NCI-H146 (cell line): ENCODE results near the gene FAM240B.
A peak's percentile ranks its signal among the peaks of the same experiment; 100 is the strongest.

Experiments
- DNase-seq: peaks from one replicate; lab custom pipeline; 2025; lab: John Stamatoyannopoulos, UW

FAM240B gene

GRCh38 chr9:38700695-38701094 lies 19.2 kb downstream of the FAM240B start:
- DNase-seq: no peak

GRCh38 chr9:38699337-38699736 lies 20.6 kb downstream of the FAM240B start:
- DNase-seq: no peak

- no peak for DNase-seq
These were observed 22.1 kb downstream of the FAM240B start for GRCh38 chr9:38697776-38698300.

GRCh38 chr9:38696999-38697398 lies 22.9 kb downstream of the FAM240B start:
- no peak for DNase-seq

DNA sequence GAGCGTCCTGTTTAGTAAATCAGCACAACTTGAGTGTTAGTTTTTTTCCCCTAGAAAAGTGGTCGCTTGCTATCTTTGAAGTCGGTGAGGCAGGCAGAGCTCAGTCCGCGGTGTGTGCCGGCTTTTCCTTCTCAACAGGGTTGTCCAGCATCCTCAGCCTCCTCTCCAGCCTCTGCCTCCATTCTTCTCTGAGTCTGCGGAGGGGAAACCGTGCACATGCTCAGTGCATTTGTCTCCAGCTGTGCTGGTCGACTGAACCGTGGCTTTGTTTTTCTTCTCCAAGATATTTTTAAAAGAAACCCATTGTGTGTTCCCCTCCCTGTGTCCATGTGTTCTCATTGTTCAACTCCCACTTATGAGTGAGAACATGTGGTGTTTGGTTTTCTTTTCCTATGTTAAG lies 25.3 kb downstream of the FAM240B start:
- DNase-seq: no peak

DNA sequence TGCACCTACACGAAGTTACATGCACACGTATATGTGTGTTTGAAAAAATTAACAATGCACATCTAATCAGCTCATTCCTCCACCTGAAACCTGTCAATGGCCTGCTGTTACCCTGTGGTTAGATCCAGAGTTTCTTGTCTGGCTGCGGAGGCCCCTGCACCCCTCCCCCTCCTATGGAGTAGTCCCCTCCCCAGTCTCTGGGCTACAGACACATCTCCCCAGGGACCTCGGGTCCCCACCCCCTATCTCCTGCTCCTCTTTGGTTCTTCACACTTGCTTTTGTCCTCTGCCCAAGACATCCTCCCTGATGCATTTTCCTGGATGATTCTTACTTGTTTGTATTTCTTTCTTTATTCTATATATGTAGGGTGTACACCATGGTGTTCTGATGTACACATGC lies 27.2 kb downstream of the FAM240B start:
- DNase-seq: no peak

DNA sequence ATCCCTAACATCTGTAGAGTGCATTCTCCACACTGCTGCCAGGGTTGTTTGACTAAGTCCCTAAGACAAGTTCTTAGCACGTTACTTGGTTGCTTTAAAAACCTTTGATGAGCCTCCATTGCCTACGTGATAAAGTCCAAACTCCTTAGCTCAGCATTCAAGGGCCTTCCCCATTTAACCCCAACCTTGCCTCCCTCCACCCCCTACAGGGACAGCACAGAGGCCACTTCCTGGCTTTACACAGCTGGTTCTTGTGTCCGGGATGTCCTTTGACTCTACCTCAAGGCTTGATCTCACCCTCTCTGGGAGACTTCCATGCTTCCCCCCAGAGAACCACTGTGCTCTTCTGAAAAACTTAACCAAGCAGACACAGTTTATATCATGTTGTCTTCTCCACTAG lies 29.4 kb downstream of the FAM240B start:
- DNase-seq: peak; percentile 20

- DNase-seq: peak; percentile 85
These were observed 30.3 kb downstream of the FAM240B start for GRCh38 chr9:38689678-38690077.

- no peak for DNase-seq
These were observed 31.9 kb downstream of the FAM240B start for GRCh38 chr9:38687992-38688391.

DNA sequence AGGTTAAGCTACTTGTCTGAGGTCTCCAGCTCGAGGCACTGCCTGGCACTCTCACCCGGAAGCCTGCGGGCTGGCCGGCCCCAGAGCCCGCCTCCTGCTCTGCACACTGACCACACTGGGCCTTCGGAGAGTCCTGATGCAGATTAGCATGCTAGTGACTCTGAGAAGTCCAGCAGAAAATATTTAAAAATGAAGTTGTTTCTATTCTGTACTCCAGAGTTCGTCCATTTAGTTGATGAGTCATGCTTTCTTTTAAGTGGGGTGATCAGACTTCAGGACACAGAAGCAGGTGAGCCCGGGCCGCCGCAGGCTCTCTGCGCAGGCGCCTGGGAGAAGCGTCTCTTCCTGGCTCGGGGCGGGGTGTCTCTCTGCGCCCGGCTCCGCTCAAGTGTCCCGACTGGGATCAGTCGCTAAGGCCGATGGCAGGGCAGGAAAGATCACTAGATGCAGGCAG lies 32.5 kb downstream of the FAM240B start:
- no peak for DNase-seq

DNA sequence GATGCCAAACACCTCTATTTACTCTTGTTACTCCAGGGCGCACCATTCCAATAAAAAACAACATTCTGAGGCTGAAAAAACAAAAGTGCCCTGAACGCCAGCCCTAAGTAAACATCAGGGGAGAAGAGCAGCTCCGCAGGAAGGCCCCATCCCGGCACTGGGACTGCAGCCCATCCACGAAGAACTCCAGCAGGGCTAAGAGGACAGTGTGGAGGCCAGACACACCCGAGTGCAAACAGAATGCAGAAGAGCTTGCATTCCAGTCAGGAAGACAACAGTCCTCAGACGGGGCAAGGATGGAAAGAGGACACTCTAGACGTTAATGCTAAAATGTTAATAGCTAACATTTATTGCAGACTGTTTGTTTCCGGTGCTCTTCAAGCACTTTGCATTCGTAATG lies 33.0 kb downstream of the FAM240B start:
- no peak for DNase-seq

GRCh38 chr9:38685535-38685934 lies 34.4 kb downstream of the FAM240B start:
- DNase-seq: no peak

- no peak for DNase-seq
These were observed 36.6 kb downstream of the FAM240B start for GRCh38 chr9:38683336-38683735.

GRCh38 chr9:38682713-38683112 lies 37.2 kb downstream of the FAM240B start:
- DNase-seq: no peak

GRCh38 chr9:38681747-38682227 lies 38.1 kb downstream of the FAM240B start:
- DNase-seq: no peak

DNA sequence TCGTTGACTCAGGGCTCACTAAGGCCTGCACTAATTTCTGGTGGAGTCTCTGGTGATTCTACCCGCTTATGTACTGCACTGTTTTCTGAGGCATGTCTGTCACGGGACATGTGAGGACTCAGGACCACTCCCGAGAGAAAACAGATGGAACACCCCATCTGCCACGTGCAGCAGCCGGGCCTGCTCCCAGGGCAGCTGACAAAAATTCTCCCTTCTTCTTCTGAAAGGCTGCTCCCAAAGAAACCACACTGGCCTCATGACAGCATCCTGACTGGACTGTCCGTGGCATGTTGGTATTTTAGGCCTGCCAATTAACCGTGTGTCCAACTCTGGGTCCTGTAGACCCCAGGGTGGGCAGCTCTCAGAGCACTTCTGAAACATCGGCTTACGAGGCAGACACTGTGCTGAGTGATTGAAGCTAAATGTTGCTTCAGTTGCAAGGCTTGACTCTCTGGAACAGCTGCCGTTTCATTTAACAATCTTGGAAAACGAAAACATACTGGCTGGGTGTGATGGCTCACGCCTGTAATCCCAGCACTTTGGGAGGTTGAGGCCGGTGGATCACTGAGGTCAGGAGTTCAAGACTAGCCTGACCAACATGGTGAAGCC lies 39.0 kb downstream of the FAM240B start:
- no peak for DNase-seq

DNA sequence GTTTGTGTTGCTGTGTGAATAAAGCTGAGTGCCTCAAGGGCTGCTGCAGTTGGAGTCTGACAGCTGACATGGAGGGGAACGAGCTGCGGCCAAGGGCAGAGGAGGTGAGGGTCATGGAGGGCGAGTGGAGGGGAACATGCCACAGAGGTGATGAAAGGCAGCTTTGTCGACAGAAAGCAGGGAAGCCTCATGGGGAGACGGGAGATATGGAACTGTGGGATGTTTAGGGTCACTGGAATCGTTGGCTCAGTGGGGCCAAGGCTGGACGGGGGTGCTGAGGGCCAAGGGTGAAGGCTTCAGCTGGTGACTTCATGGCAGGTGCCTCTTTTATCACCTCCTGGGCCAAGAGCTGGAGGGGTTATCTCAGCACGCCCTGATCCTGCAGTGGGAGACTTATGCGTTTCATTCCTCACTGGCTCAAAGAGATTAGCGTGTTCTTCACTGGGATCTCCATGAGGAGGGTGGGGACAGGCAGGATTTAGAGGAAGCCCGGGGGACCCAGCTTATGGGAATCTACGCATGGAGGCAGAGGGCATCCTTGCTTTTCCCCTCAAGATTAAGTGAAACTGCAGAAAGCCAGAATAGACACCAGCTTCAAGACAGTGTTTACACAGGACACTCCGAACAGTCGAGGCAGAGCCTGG lies 42.2 kb downstream of the FAM240B start:
- no peak for DNase-seq

DNA sequence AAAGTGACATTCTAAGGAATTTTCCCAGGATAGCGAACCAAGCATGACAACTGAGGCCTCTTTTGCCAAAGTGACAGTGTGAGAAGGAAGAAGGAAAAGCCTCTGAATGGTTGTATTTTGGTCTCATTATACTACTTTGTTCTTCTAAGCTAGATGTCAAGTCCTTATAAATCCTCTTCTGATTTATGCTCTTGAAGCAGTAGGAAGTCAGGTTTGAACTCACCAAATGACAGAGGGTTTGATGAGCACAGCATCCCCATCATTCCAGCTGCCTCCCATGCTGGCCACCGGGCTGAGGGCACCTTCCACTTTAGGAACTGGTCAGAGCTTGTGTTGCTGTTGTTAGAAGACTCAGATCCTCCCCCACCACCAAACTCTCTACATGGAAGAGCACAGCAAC lies 44.1 kb downstream of the FAM240B start:
- DNase-seq: no peak

DNA sequence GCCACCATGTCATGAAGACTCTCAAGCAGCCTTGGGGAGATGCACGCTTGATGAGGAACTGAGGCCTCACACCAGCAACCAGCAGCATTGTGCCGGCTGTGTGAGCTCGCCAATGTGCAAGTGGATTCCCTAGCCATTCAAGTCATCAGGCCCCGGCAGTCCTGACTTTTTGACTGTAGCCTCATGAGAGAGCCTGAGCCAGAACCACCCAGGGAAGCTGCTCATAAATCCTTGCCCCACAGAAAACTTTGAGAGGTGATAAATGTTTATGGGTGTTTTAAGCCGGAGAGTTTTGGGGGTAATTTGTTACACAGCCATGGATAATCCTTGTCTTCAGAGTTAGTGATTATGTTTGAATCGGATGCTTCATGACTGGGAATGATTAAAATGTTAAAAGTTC lies 44.7 kb downstream of the FAM240B start:
- no peak for DNase-seq

DNA sequence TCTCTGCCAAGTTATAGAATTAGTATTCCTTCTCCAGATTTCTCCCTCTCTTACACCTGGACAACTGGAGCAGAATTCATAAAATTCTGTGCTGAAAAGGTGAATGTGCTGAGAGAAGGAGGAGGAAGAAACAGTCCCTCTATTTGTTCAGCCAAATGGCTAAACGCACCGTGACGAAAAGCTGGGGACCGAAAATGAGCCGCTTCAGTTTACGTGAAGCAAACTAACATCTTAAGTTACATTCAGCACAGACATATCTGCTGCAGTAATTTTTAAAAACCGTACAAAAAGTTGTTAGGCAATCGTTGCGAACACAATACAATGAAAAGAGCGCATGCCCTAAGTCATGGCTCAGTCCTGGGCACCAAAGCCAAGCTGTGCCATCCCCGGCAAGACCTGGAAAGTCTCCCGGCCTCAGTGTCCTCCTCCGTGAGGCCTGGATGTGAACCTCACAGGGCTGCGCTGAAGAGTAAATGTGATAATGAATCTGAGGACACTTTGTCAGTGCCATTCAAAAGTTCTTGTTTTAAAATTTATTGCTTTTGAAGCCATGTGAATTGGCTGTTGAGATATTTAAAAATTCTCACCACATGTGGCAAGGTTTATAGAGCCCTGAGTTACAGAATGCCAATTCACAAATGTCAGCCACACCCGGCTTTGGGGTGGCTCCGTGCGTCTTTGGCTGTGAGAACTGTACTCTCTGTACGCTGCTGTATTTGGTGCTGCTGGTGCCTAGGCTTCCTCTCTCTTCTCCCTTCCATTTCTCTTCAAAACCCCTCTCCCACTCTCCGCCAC lies 46.3 kb downstream of the FAM240B start:
- no peak for DNase-seq

DNA sequence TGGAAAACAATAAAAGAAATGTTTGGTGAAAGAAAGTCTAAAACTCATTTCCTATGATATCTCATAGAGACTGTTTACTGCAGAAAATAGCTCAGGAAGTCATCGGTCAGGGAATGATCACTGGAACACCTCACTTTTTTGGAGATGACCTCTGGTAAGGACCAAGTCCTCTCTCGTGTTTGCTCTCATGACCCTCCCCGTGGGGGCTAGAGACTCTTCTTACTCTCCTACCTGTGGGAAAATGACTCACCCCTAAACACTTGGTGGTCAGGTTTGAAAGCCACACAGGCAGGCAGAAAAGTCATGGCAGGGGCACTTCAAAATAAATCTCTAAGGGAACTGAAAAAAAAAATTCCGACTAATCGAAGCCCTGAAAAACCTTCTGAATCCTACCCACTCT lies 48.2 kb downstream of the FAM240B start:
- no peak for DNase-seq

DNA sequence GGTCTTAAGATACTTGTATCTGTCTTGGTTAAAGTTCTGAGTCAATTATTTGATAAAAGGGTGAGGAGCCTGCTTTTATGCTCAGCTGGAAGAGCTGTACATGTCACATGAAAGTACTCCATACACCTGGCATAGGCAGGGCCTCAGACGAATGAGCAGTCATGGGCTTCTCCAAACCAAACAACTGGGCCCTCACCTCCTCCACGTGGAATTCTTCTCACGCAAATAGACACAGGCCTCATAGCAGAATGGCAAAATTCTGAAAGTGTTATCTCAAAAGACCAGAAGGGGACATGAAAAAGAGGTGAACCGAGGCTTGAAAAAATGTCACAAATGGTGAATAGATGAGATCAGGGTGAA lies 48.6 kb downstream of the FAM240B start:
- DNase-seq: peak; percentile 22
